Right atrium auricular region (tissue), 2 donors: ENCODE measurements around the gene GALM. TPM values are rescaled to one million over a fixed set of nuclear protein-coding genes. Genes with fewer than 3 reads are reported as not detected.
A peak's percentile ranks its signal among the peaks of the same experiment; 100 is the strongest.

Experiments
- DNase-seq: peaks from one replicate; pipeline ENCODE4 v3.0.0-alpha.2; 2019; ENCODE audit warnings: low spot score
- H3K27ac ChIP-seq, 2 donors: fragments of 200-600 bp; sonication (generic); 1 replicate in 1 of 2; 2 replicates in 1 of 2; pipeline ENCODE4 v1.5.1; 2016 to 2019
- H3K27me3 ChIP-seq, 2 donors: fragments of 200-600 bp; sonication (generic); one replicate each; pipeline versions ENCODE4 v1.5.1 to v1.6.0; 2017 to 2019
- H3K36me3 ChIP-seq: fragments of 200-600 bp; sonication (generic); one replicate; pipeline ENCODE4 v1.5.1; 2016
- H3K4me1 ChIP-seq, 2 donors: fragments of 200-600 bp; sonication (generic); one replicate each; pipeline versions ENCODE4 v1.5.1 to v1.6.0; 2017 to 2019
- H3K4me3 ChIP-seq, 2 donors: fragments of 200-600 bp; sonication (generic); 1 replicate in 1 of 2; 2 replicates in 1 of 2; pipeline ENCODE4 v1.5.1; 2017 to 2019; ENCODE audit warnings: mild to moderate bottlenecking in 1 of 2, moderate library complexity in 1 of 2
- H3K9me3 ChIP-seq, 2 donors: fragments of 200-600 bp; sonication (generic); one replicate each; pipeline ENCODE4 v1.5.1; 2019
- total RNA-seq, 2 donors: library from RNA; depleted of rRNA; stranded (reverse); fragments of >200 nt; gene quantifications; one replicate each; pipeline ENCODE4 v1.1.0, GENCODE V29; 2016
- TF ChIP-seq, protein P1 (sequence below), 2 donors: fragments of 200-600 bp; sonication (generic); IDR thresholded peaks; one replicate each; pipeline ENCODE4 v1.5.1; 2019; ENCODE audit warnings: antibody characterized with exemption in 2 of 2

The GALM gene
- total RNA-seq, 2 donors from 2014 or later = 13.9 to 17.9 TPM

DNA sequence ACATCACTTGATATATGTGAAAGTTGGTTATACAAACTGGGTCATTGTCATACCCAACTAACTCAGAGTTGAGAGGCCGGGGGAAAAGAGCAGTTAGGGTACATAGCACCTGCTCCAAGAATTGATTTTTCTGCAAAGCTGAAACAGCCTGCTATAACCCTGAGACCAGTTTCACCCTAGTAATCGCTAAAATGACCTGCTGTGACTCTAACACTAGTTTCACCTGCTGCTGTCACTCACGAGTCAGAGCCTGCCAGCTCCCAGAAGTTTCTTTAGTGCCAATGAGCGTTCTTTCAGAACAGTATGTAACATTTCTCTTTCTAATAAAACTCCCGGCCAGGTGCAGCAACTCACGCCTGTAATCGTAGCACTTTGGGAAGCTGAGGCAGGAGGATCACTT is 57.3 kb downstream of the GALM start:
- Histone ChIP-seq H3K4me3 (no peak overlapping the region), H3K4me1 (peaks cover 0 to 25% of the 10 kb centered on the region in 2 donors), H3K36me3 (no peaks in the 10 kb centered on the region), H3K27me3 (no peaks in the 10 kb centered on the region), H3K27ac (peak overlapping the region; percentile 76 to 85), H3K9me3 (no peaks in the 10 kb centered on the region)
- TF ChIP-seq, protein P1, sequence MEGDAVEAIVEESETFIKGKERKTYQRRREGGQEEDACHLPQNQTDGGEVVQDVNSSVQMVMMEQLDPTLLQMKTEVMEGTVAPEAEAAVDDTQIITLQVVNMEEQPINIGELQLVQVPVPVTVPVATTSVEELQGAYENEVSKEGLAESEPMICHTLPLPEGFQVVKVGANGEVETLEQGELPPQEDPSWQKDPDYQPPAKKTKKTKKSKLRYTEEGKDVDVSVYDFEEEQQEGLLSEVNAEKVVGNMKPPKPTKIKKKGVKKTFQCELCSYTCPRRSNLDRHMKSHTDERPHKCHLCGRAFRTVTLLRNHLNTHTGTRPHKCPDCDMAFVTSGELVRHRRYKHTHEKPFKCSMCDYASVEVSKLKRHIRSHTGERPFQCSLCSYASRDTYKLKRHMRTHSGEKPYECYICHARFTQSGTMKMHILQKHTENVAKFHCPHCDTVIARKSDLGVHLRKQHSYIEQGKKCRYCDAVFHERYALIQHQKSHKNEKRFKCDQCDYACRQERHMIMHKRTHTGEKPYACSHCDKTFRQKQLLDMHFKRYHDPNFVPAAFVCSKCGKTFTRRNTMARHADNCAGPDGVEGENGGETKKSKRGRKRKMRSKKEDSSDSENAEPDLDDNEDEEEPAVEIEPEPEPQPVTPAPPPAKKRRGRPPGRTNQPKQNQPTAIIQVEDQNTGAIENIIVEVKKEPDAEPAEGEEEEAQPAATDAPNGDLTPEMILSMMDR (IDR thresholded peaks at IDR 0.05) = no peak
- DNase-seq = peak; percentile 43

- Histone ChIP-seq H3K27ac (no peak overlapping the region), H3K4me1 (peaks cover 0 to 6% of the 10 kb centered on the region in 2 donors), H3K36me3 (peaks cover 16% of the 10 kb centered on the region), H3K4me3 (no peak overlapping the region), H3K9me3 (no peaks in the 10 kb centered on the region), H3K27me3 (no peaks in the 10 kb centered on the region)
- TF ChIP-seq, protein P1 (IDR thresholded peaks at IDR 0.05) = no peak
- no peak for DNase-seq
Measured at GRCh38 chr2:38727661-38728060, 61.7 kb downstream of the GALM start.

DNA sequence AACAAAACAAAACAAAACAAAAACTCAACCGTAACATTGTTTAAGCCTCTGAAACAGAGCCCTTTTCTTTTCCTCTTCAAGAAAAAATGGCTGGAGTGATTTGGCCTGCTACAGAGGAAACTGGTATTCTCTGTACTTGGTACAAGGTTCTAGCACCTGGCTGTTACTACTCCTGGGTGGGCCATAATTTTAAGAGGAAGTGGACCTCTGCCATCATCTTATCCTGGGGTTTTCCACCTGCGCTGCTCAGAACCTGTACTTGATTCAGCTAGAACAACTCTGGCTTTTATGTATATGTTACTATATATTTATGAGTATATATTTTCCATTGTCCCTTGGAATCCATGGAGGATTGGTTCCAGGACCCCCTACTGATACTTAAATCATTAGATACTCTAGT is 62.8 kb downstream of the GALM start:
- no peaks in the 10 kb centered on the region for H3K4me1 ChIP-seq
- peaks cover 25% of the 10 kb centered on the region for H3K36me3 ChIP-seq
- DNase-seq = no peak
- H3K27me3 ChIP-seq = no peaks in the 10 kb centered on the region
- H3K4me3 ChIP-seq = no peak overlapping the region
- H3K27ac ChIP-seq = no peak overlapping the region
- H3K9me3 ChIP-seq = no peaks in the 10 kb centered on the region
- TF ChIP-seq, protein P1 (IDR thresholded peaks at IDR 0.05) = no peak

GRCh38 chr2:38731090-38731489 is 65.2 kb downstream of the GALM start:
- peaks cover 27% of the 10 kb centered on the region for H3K36me3 ChIP-seq
- no peak overlapping the region for H3K27ac ChIP-seq
- no peaks in the 10 kb centered on the region for H3K9me3 ChIP-seq
- H3K27me3 ChIP-seq = no peaks in the 10 kb centered on the region
- H3K4me3 ChIP-seq = no peak overlapping the region
- TF ChIP-seq, protein P1 (IDR thresholded peaks at IDR 0.05) = no peak
- H3K4me1 ChIP-seq = peaks cover 0 to 6% of the 10 kb centered on the region in 2 donors
- DNase-seq = peak; percentile 38

DNA sequence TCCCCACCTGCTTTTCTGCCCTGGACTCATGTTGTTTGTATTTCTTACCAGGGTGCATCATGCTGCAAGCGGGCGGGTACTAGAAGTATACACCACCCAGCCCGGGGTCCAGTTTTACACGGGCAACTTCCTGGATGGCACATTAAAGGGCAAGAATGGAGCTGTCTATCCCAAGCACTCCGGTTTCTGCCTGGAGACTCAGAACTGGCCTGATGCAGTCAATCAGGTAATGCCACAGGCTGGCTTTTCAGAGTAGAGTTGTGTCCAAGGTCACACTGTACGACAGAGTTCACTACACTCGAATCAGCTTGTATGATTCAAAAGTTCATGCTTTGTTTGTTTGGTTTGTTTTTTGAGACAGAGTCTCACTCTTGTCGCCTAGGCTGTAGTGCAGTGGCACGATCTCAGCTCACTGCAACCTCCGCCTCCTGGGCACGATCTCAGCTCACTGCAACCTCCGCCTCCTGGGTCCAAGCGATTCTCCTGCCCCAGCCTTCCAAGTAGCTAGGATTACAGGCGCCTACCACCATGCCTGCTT is 65.8 kb downstream of the GALM start:
- H3K36me3 ChIP-seq = peaks cover 27% of the 10 kb centered on the region
- TF ChIP-seq, protein P1 (IDR thresholded peaks at IDR 0.05) = no peak
- peaks cover 0 to 10% of the 10 kb centered on the region in 2 donors for H3K4me1 ChIP-seq
- H3K27me3 ChIP-seq = no peaks in the 10 kb centered on the region
- H3K9me3 ChIP-seq = no peaks in the 10 kb centered on the region
- H3K27ac ChIP-seq = no peak overlapping the region
- no peak overlapping the region for H3K4me3 ChIP-seq
- DNase-seq = peak; percentile 58
